HepG2 (cell line): ENCODE measurements around the gene SMNDC1. TPM values are rescaled to one million over a fixed set of nuclear protein-coding genes. Genes with fewer than 3 reads are reported as not detected.

Experiments
- ATAC-seq: fragments of 200-7000 bp; cut with Tn5 transposase; 3 replicates; pipeline ENCODE4 v1.9.1; 2020; ENCODE audit warnings: mild to moderate bottlenecking, moderate library complexity
- BruUV-seq: library from RNA; stranded (reverse); fragments of 400-500 nt; replicated peaks from 2 replicates; lab custom pipeline; 2021; lab: Mats Ljungman, UMichigan
- CTCF ChIA-PET: fragments of 300-600 bp; formaldehyde crosslinking; extraction: SDS; loops from one replicate; lab custom pipeline; 2021; ENCODE audit warnings: low total read pairs, inconsistent platforms, low intra/inter-chr PET ratio; lab: Yijun Ruan, JAX
- POLR2A ChIA-PET: fragments of 350-600 bp; sonication (Branson Sonifier 250); formaldehyde crosslinking; loops from one replicate; lab custom pipeline; 2020; ENCODE audit warnings: antibody characterized with exemption, inconsistent platforms; lab: Yijun Ruan, JAX
- DNase-seq: peaks from one replicate; pipeline ENCODE4 v3.0.0-alpha.2; 2015; ENCODE audit warnings: low spot score
- FAIRE-seq: peaks from 3 replicates; lab custom pipeline; 2011; peaks lifted over from hg19 to GRCh38; lab: Jason Lieb, UNC
- H2AFZ ChIP-seq: one replicate; pipeline ENCODE4 v1.6.1; 2011; ENCODE audit warnings: low read length, inconsistent platforms
- H3K27ac ChIP-seq: fragments of 300-600 bp; 3 replicates; pipeline ENCODE4 v1.8.0; 2011; ENCODE audit warnings: mixed run types, mild to moderate bottlenecking, mixed read lengths, low read length, inconsistent platforms; ENCODE audit not compliant: insufficient read depth; ENCODE audit errors: extremely low read length
- H3K27me3 ChIP-seq, 2 experiments: fragments of 200-600 bp in 1 of 2; 2 replicates in 1 of 2; 3 replicates in 1 of 2; pipeline versions ENCODE4 v1.6.0 to v1.8.0; 2011; ENCODE audit warnings: low read length in 2 of 2, mild to moderate bottlenecking in 2 of 2, moderate library complexity in 2 of 2, inconsistent platforms in 1 of 2; ENCODE audit not compliant: insufficient read depth in 2 of 2, control insufficient read depth in 1 of 2
- H3K36me3 ChIP-seq, 2 experiments: fragments of 200-600 bp in 1 of 2; replicated peaks in 1 of 2; 2 replicates in 1 of 2; 3 replicates in 1 of 2; pipeline versions ENCODE4 v1.5.1 to v1.8.0; 2011; ENCODE audit warnings: low read length in 2 of 2, inconsistent platforms in 1 of 2; ENCODE audit not compliant: insufficient read depth in 2 of 2, control insufficient read depth in 1 of 2
- H3K4me1 ChIP-seq: 2 replicates; pipeline ENCODE4 v1.5.1; 2012; ENCODE audit warnings: low read length, inconsistent platforms; ENCODE audit not compliant: insufficient read depth
- H3K4me2 ChIP-seq: 2 replicates; pipeline ENCODE4 v1.6.0; 2011; ENCODE audit warnings: low read depth, low read length, inconsistent platforms
- H3K4me3 ChIP-seq, 3 experiments: fragments of 200-600 bp in 1 of 3; sonication (generic), shearing (Covaris generic) in 1 of 3; replicated peaks in 1 of 3; 2 replicates each; pipeline ENCODE4 v1.5.1; 2011 to 2016; ENCODE audit warnings: low read length in 3 of 3, inconsistent platforms in 2 of 3, low read depth in 2 of 3, mild to moderate bottlenecking in 2 of 3, control low read depth in 1 of 3, mixed read lengths in 1 of 3; ENCODE audit not compliant: insufficient read depth in 1 of 3
- H3K79me2 ChIP-seq: one replicate; pipeline ENCODE4 v1.6.1; 2011; ENCODE audit warnings: low read length, inconsistent platforms; ENCODE audit not compliant: insufficient read depth
- H3K9ac ChIP-seq: 2 replicates; pipeline ENCODE4 v1.6.0; 2011; ENCODE audit warnings: mild to moderate bottlenecking, low read depth, low read length, inconsistent platforms; ENCODE audit not compliant: insufficient read depth
- H3K9me3 ChIP-seq: 2 replicates; pipeline ENCODE4 v1.5.1; 2012; ENCODE audit warnings: mild to moderate bottlenecking, low read length
- H4K20me1 ChIP-seq: 2 replicates; pipeline ENCODE4 v1.6.0; 2011; ENCODE audit warnings: inconsistent platforms, mild to moderate bottlenecking, low read length, moderate library complexity; ENCODE audit not compliant: insufficient read depth
- DR1 ChIP-seq: sonication (generic); formaldehyde crosslinking; IDR thresholded peaks from 2 replicates; pipeline ENCODE4 v1.8.0; 2021; ENCODE audit warnings: mild to moderate bottlenecking, missing genetic modification reagents, inconsistent platforms
- EZH2 ChIP-seq: conservative IDR thresholded peaks from 2 replicates; pipeline ENCODE4 v1.6.1; 2012; ENCODE audit warnings: mild to moderate bottlenecking, low read depth, low read length, moderate library complexity
- HHEX ChIP-seq: IDR thresholded peaks from 2 replicates; pipeline ENCODE4 v1.6.1; 2016; ENCODE audit warnings: control low read depth
- HNRNPH1 ChIP-seq: fragments of 200-400 bp; formaldehyde crosslinking; optimal IDR thresholded peaks from 2 replicates; pipeline ENCODE3; 2017; ENCODE audit warnings: mild to moderate bottlenecking, low read depth, low read length
- NRL ChIP-seq: sonication (generic); formaldehyde crosslinking; IDR thresholded peaks from 2 replicates; pipeline ENCODE4 v1.5.0; 2020; ENCODE audit warnings: missing genetic modification reagents, mild to moderate bottlenecking, moderate library complexity, borderline replicate concordance
- PRMT3 ChIP-seq: sonication (generic); formaldehyde crosslinking; IDR thresholded peaks from 2 replicates; pipeline ENCODE4 v1.8.1; 2022; ENCODE audit warnings: low read depth, mild to moderate bottlenecking, moderate library complexity, missing genetic modification reagents, borderline replicate concordance
- RARA ChIP-seq: IDR thresholded peaks from 2 replicates; pipeline ENCODE4 v1.6.1; 2016; ENCODE audit warnings: missing genetic modification reagents, missing compliant biosample characterization
- REST ChIP-seq, 2 experiments: IDR thresholded peaks; 2 replicates each; pipeline ENCODE4 v1.6.1; 2011 to 2012; ENCODE audit warnings: low read length in 2 of 2, borderline replicate concordance in 1 of 2, low read depth in 1 of 2, mild to moderate bottlenecking in 1 of 2, moderate library complexity in 1 of 2
- SNAI1 ChIP-seq: sonication (generic); formaldehyde crosslinking; IDR thresholded peaks from 2 replicates; pipeline ENCODE4 v1.5.0; 2020; ENCODE audit warnings: mild to moderate bottlenecking, missing genetic modification reagents, borderline replicate concordance
- TARDBP ChIP-seq: sonication (generic); formaldehyde crosslinking; IDR thresholded peaks from 2 replicates; pipeline ENCODE4 v1.8.0; 2022; ENCODE audit warnings: mild to moderate bottlenecking, missing genetic modification reagents
- ZNF205 ChIP-seq: IDR thresholded peaks from 2 replicates; pipeline ENCODE4 v1.6.1; 2018; ENCODE audit warnings: missing biosample characterization, missing genetic modification reagents
- ZNF224 ChIP-seq: sonication (generic); formaldehyde crosslinking; IDR thresholded peaks from 2 replicates; pipeline ENCODE4 v1.5.0; 2020; ENCODE audit warnings: mild to moderate bottlenecking, missing genetic modification reagents
- ZNF331 ChIP-seq: sonication (generic); formaldehyde crosslinking; IDR thresholded peaks from 2 replicates; pipeline ENCODE4 v1.4.0; 2020; ENCODE audit warnings: missing genetic modification reagents
- ZNF557 ChIP-seq: sonication (generic); formaldehyde crosslinking; IDR thresholded peaks from 2 replicates; pipeline ENCODE4 v1.4.0; 2020; ENCODE audit warnings: missing genetic modification reagents
- ZNF576 ChIP-seq: sonication (generic); formaldehyde crosslinking; IDR thresholded peaks from 2 replicates; pipeline ENCODE4 v1.4.0; 2020; ENCODE audit warnings: mild to moderate bottlenecking, missing genetic modification reagents
- ZNF713 ChIP-seq: sonication (generic); formaldehyde crosslinking; IDR thresholded peaks from 2 replicates; pipeline ENCODE4 v1.4.0; 2020; ENCODE audit warnings: mild to moderate bottlenecking, missing genetic modification reagents
- ZNF75D ChIP-seq: sonication (generic); formaldehyde crosslinking; IDR thresholded peaks from 2 replicates; pipeline ENCODE4 v1.8.1; 2023; ENCODE audit warnings: missing genetic modification reagents, mild to moderate bottlenecking, borderline replicate concordance
- WGBS: methylation state at CpG from one replicate; pipeline ENCODE4 v1.1.6; 2017; ENCODE audit warnings: low lambda C conversion rate; 5-methylcytosine and 5-hydroxymethylcytosine counted together
- in situ Hi-C: cut with HindIII; loops from 2 replicates; pipeline ENCODE4 v1.10.0; 2017; ENCODE audit warnings: low pct_unique_long_range_greater_than_20kb; ENCODE audit not compliant: extremely low pct_ligation_motif_present
- intact Hi-C: fragments of 100-400 bp; cut with micrococcal nuclease; formaldehyde crosslinking; loops from one replicate; pipeline ENCODE4 v1.10.0; 2022; ENCODE audit not compliant: unreplicated experiment
- polyA plus RNA-seq, 8 experiments: library from polyadenylated mRNA; depleted of rRNA in 3 of 8; stranded (reverse) in 7 of 8; unstranded in 1 of 8; fragments of >200 nt; fragmentation: Illumina TruSeq in 4 of 8; extraction: Trizol in 4 of 8; gene quantifications; 2 replicates each; pipeline versions ENCODE4 v1.2.1 to v1.2.3, GENCODE V29; 2011 to 2016; ENCODE audit warnings: low read depth in 4 of 8, missing spikeins in 1 of 8, mixed read lengths in 1 of 8; ENCODE audit not compliant: insufficient read depth in 1 of 8
- total RNA-seq, 5 experiments: library from RNA; depleted of rRNA; stranded (reverse); fragments of >200 nt; fragmentation: Illumina TruSeq; extraction: Trizol; gene quantifications; 2 replicates each; pipeline ENCODE4 v1.2.3, GENCODE V29; 2016; ENCODE audit warnings: low read depth in 1 of 5
- TF ChIP-seq, protein P1 (sequence below): sonication (generic); formaldehyde crosslinking; IDR thresholded peaks from 2 replicates; pipeline ENCODE4 v1.5.0; 2020; ENCODE audit warnings: mild to moderate bottlenecking, low read depth, missing genetic modification reagents, borderline replicate concordance

SMNDC1 gene
- total and polyA plus RNA-seq, 2 of the 13 experiments (the other 11 are each of a cell fraction or from before 2014, with no cell fraction given) = 7.8 to 8.9 TPM

DNA sequence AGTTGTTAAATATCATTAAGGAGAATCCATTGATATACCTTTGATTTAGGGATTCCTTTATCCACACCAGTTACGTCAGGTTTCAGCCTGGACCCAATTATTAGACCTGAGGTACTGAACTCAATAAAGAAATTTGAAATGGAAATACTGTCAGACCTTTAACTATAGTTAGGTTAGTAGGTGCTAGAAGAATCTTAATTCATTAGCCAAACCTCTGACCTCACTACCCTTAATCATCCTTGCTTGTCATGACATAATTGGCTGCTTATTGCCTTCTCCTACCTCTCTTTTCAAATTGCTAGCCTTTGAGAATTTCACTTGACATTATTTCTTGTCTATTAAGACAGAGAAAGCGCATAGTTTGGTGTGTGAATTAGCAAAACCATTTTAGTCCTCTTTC is 27.1 kb downstream of the SMNDC1 start (continued):
- TF ChIP-seq REST (IDR thresholded peaks at IDR 0.05; ENCODE audit: borderline replicate concordance in 1 of 2, low read depth in 1 of 2, low read length in 2 of 2) (no peak), DR1 (CRISPR knock-in tag) (no peak)
- TF ChIP-seq, all 625 proteins: peak for 0

DNA sequence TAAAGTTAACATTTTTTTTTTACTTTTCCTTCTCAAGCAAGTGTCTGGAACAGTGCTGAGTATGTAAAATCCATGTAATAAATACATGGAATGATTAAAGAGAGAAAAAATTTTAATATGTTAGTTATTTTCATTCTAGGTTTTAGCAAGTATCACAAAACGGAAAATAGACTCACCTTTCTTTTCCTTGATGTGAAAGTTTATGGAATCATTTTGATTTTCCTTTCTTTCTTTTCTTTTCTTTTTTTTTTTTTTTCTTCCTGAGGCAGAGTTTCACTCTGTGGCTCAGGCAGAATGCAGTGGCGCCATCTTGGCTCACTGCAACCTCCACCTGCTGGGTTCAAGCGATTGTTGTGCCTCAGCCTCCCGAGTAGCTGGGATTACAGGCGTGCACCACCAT is 28.1 kb downstream of the SMNDC1 start:
- POLR2A ChIA-PET = no interaction called here
- no TSS peak for BruUV-seq
- ATAC-seq = no peak

More for the DNA sequence above, 28.1 kb downstream of the SMNDC1 start:
- CTCF ChIA-PET = interaction anchor here (6.1 kb wide), 1 partner anchor 139 kb away, joined by 73 read pairs; no protein-coding TSS in a partner anchor
- Histone ChIP-seq H3K9me3 (no peaks in the 10 kb centered on the region), H3K4me2 (no peak overlapping the region), H2AFZ (no peak overlapping the region), H3K79me2 (peaks cover 5% of the 10 kb centered on the region), H3K4me3 (no peak overlapping the region), H3K36me3 (peaks cover 1 to 9% of the 10 kb centered on the region in 2 experiments), H4K20me1 (peaks cover 8% of the 10 kb centered on the region; the same call in 1 of the 2 replicates), H3K27ac (no peak overlapping the region), H3K27me3 (no peaks in the 10 kb centered on the region; a peak in 1 of 5 replicates), H3K9ac (no peak overlapping the region), H3K4me1 (peaks cover 21% of the 10 kb centered on the region)
- DNase-seq = no peak
- in situ Hi-C loops (no loop called here), intact Hi-C loops (no loop called here)
- WGBS = 99% methylated on average over 5 of the region's 5 CpGs
- no peak for FAIRE-seq
- TF ChIP-seq SNAI1 = no peak
- TF ChIP-seq ZNF331 = no peak
- TF ChIP-seq ZNF557 (CRISPR knock-in tag) = no peak
- TF ChIP-seq ZNF224 (CRISPR knock-in tag) = no peak
- TF ChIP-seq TARDBP (CRISPR knock-in tag) = no peak
- no peak for TF ChIP-seq HHEX (CRISPR knock-in tag)
- no peak for TF ChIP-seq ZNF75D (CRISPR knock-in tag)
- no peak for TF ChIP-seq ZNF205 (CRISPR knock-in tag)
- TF ChIP-seq ZNF576 = no peak
- no peak for TF ChIP-seq RARA
- TF ChIP-seq, protein P1, sequence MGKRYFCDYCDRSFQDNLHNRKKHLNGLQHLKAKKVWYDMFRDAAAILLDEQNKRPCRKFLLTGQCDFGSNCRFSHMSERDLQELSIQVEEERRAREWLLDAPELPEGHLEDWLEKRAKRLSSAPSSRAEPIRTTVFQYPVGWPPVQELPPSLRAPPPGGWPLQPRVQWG (CRISPR knock-in tag) = no peak
- TF ChIP-seq EZH2 = no peak
- no peak for TF ChIP-seq HNRNPH1
- TF ChIP-seq ZNF713 (CRISPR knock-in tag) = no peak
- TF ChIP-seq PRMT3 = no peak
- no peak for TF ChIP-seq NRL (CRISPR knock-in tag)
